GM18873 (cell line): ENCODE results near the gene FSTL3.
"Not testable (repeated sequence)": the region's sequence is repeated elsewhere in the genome, so short reads cannot be mapped to it uniquely, and the experiment has no call there.

Experiments
- ATAC-seq: cut with Tn5 transposase; IDR thresholded peaks from one replicate; pipeline ENCODE4 v1.9.1; 2021; ENCODE audit warnings: mild to moderate bottlenecking, moderate library complexity, moderate number of reproducible peaks; ENCODE audit not compliant: unreplicated experiment, low FRiP score

The FSTL3 gene

GRCh38 chr19:676339-677105 lies at the start of gene FSTL3:
Gene FSTL3 (plus strand): TSS chr19:676392. CDS start chr19:676424, 32 bp downstream.
- ATAC-seq: no peak

- ATAC-seq: not testable (repeated sequence)
Measured at GRCh38 chr19:626566-626965, 49.6 kb upstream of the FSTL3 start.

GRCh38 chr19:628168-628567 lies 48.0 kb upstream of the FSTL3 start:
- no peak for ATAC-seq

GRCh38 chr19:629515-629914 lies 46.7 kb upstream of the FSTL3 start:
- not testable (repeated sequence) for ATAC-seq

GRCh38 chr19:629961-630714 lies 46.1 kb upstream of the FSTL3 start:
- no peak for ATAC-seq

- peak; percentile 2 for ATAC-seq
Measured at GRCh38 chr19:632579-633067, 43.6 kb upstream of the FSTL3 start.

GRCh38 chr19:633068-633785 lies 43.0 kb upstream of the FSTL3 start, which contains the start of gene POLRMT:
Gene POLRMT (minus strand): TSS chr19:633537. CDS start chr19:633512, 25 bp downstream.
- peak; percentile 72 for ATAC-seq

- no peak for ATAC-seq
Measured at GRCh38 chr19:633786-634639, 42.2 kb upstream of the FSTL3 start.

- ATAC-seq: no peak
Measured at GRCh38 chr19:634975-635652, 41.1 kb upstream of the FSTL3 start.

GRCh38 chr19:638906-639252 lies 37.3 kb upstream of the FSTL3 start:
- no peak for ATAC-seq

- no peak for ATAC-seq
Measured at GRCh38 chr19:639253-640160, 36.7 kb upstream of the FSTL3 start, which contains the start of gene FGF22. Gene FGF22 (plus strand): TSS chr19:639879. CDS start chr19:639926, 47 bp downstream.

GRCh38 chr19:640161-640558 lies 36.0 kb upstream of the FSTL3 start:
- no peak for ATAC-seq

- ATAC-seq: no peak
Measured at GRCh38 chr19:640606-641189, 35.5 kb upstream of the FSTL3 start.

- no peak for ATAC-seq
Measured at GRCh38 chr19:641702-642101, 34.5 kb upstream of the FSTL3 start.

GRCh38 chr19:642767-643727 lies 33.1 kb upstream of the FSTL3 start:
- ATAC-seq: no peak

GRCh38 chr19:643736-644135 lies 32.5 kb upstream of the FSTL3 start:
- no peak for ATAC-seq

GRCh38 chr19:644363-644762 lies 31.8 kb upstream of the FSTL3 start:
- ATAC-seq: no peak
